Endothelial cell of umbilical vein (primary cell): ENCODE data around the gene RWDD1.

Experiments
- POLR2A ChIP-seq: IDR thresholded peaks from 2 replicates; pipeline ENCODE4 v1.6.1; 2012; ENCODE audit warnings: low read depth, mild to moderate bottlenecking, control low read depth, low read length
- TF ChIP-seq, protein P1 (sequence below), 2 donors: IDR thresholded peaks; 1 replicate in 1 of 2; 2 replicates in 1 of 2; pipeline ENCODE4 v1.5.1; 2011; ENCODE audit warnings: low read length in 2 of 2, mild to moderate bottlenecking in 2 of 2, moderate library complexity in 2 of 2, control low read depth in 1 of 2, inconsistent platforms in 1 of 2, low read depth in 1 of 2; ENCODE audit not compliant: insufficient read depth in 1 of 2; ENCODE audit errors: extremely low read depth in 1 of 2

DNA sequence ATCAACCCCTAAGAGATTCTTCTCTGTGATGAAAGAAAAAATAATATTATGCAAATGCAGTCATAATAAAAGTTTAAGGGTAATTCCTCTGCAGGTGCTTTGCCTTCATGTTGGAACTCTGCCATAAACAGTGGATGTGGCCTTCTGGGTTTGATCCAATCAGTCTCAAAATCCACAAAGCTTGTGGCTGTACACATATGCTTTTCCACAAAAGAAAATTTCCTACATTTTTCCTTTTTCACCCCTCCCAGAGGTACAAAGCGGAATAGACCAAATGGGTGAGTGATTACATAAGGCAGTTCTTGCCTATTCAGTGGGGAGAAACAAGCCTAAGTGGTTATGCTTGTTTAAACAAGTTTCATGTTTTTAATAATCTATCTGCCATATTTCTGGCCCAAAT is 43.2 kb upstream of the RWDD1 start:
- TF ChIP-seq POLR2A: no peak
- TF ChIP-seq, protein P1, sequence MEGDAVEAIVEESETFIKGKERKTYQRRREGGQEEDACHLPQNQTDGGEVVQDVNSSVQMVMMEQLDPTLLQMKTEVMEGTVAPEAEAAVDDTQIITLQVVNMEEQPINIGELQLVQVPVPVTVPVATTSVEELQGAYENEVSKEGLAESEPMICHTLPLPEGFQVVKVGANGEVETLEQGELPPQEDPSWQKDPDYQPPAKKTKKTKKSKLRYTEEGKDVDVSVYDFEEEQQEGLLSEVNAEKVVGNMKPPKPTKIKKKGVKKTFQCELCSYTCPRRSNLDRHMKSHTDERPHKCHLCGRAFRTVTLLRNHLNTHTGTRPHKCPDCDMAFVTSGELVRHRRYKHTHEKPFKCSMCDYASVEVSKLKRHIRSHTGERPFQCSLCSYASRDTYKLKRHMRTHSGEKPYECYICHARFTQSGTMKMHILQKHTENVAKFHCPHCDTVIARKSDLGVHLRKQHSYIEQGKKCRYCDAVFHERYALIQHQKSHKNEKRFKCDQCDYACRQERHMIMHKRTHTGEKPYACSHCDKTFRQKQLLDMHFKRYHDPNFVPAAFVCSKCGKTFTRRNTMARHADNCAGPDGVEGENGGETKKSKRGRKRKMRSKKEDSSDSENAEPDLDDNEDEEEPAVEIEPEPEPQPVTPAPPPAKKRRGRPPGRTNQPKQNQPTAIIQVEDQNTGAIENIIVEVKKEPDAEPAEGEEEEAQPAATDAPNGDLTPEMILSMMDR (IDR thresholded peaks at IDR 0.05; ENCODE audit: extremely low read depth in 1 of 2, insufficient read depth in 1 of 2, low read depth in 1 of 2, low read length in 2 of 2): no peak
